ENCODE measurements around the gene PRODH.
A peak's percentile ranks its signal among the peaks of the same experiment; 100 is the strongest.
"Not testable (repeated sequence)": the region's sequence is repeated elsewhere in the genome, so short reads cannot be mapped to it uniquely, and the experiment has no call there.

The PRODH gene

GRCh38 chr22:18905540-18906409 is 30.3 kb downstream of the PRODH start, which contains the start of gene DGCR6:
DGCR6 (plus strand) TSS chr22:18906320; CDS start chr22:18906375, 55 bp downstream.
- DNase-seq = no peak

GRCh38 chr22:18896037-18896657 is 39.9 kb downstream of the PRODH start:
- not testable (repeated sequence) for DNase-seq

- not testable (repeated sequence) for DNase-seq
These were observed 42.3 kb downstream of the PRODH start for GRCh38 chr22:18893775-18894174.

- DNase-seq = not testable (repeated sequence)
These were observed 45.4 kb downstream of the PRODH start for GRCh38 chr22:18890510-18891192.

GRCh38 chr22:18888115-18888514 is 48.0 kb downstream of the PRODH start:
- DNase-seq = no peak

- DNase-seq = not testable (repeated sequence)
These were observed 51.6 kb downstream of the PRODH start for GRCh38 chr22:18884465-18884864.

- peak; percentile 67 to 80 for DNase-seq
These were observed 54.8 kb downstream of the PRODH start for GRCh38 chr22:18881260-18881659.
